AG20443 (cell line): ENCODE results near the gene PROB1.
A peak's percentile ranks its signal among the peaks of the same experiment; 100 is the strongest.
"Not testable (repeated sequence)": the region's sequence is repeated elsewhere in the genome, so short reads cannot be mapped to it uniquely, and the experiment has no call there.

Experiments
- DNase-seq: peaks from one replicate; pipeline ENCODE4 v3.0.0; 2012; ENCODE audit warnings: low spot score, mixed read lengths

PROB1 gene

GRCh38 chr5:139413153-139413552 lies 18.2 kb upstream of the PROB1 start:
- DNase-seq: no peak

GRCh38 chr5:139410993-139411828 lies 16.3 kb upstream of the PROB1 start:
- DNase-seq: peak; percentile 66

- no peak for DNase-seq
These were observed 15.5 kb upstream of the PROB1 start for GRCh38 chr5:139410121-139410992.

- not testable (repeated sequence) for DNase-seq
These were observed 14.2 kb upstream of the PROB1 start for GRCh38 chr5:139409116-139409515.

GRCh38 chr5:139408191-139408590 lies 13.3 kb upstream of the PROB1 start:
- no peak for DNase-seq

- DNase-seq: no peak
These were observed 12.6 kb upstream of the PROB1 start for GRCh38 chr5:139407517-139407916.

- no peak for DNase-seq
These were observed 12.1 kb upstream of the PROB1 start for GRCh38 chr5:139406963-139407362.

- DNase-seq: no peak
These were observed 9.6 kb upstream of the PROB1 start for GRCh38 chr5:139404484-139404840.

- DNase-seq: peak; percentile 98
These were observed 9.0 kb upstream of the PROB1 start, which contains the start of gene SPATA24 for GRCh38 chr5:139403787-139404483. Gene SPATA24 (minus strand): TSS chr5:139404089. CDS start chr5:139404060, 29 bp downstream.

GRCh38 chr5:139403418-139403786 lies 8.5 kb upstream of the PROB1 start:
- no peak for DNase-seq

GRCh38 chr5:139402561-139403158 lies 7.8 kb upstream of the PROB1 start:
- DNase-seq: no peak

GRCh38 chr5:139401546-139401945 lies 6.6 kb upstream of the PROB1 start:
- DNase-seq: no peak

GRCh38 chr5:139399501-139400121 lies 4.7 kb upstream of the PROB1 start:
- no peak for DNase-seq

GRCh38 chr5:139397921-139398320 lies 3.0 kb upstream of the PROB1 start:
- DNase-seq: no peak

- no peak for DNase-seq
These were observed 1.8 kb upstream of the PROB1 start for GRCh38 chr5:139396691-139397090.

GRCh38 chr5:139395844-139396640 lies 1.1 kb upstream of the PROB1 start:
- DNase-seq: no peak

- peak; percentile 59 for DNase-seq
These were observed 716 bp downstream of the PROB1 start for GRCh38 chr5:139394123-139394653.

GRCh38 chr5:139393497-139394122 lies 1.3 kb downstream of the PROB1 start:
- DNase-seq: no peak

GRCh38 chr5:139392678-139393496 lies 2.0 kb downstream of the PROB1 start:
- peak; percentile 70 for DNase-seq
